Measurements from ENCODE around the gene ZP3. TPM values are rescaled to one million over a fixed set of nuclear protein-coding genes. Genes with fewer than 3 reads are reported as not detected.
"Not testable (repeated sequence)": the region's sequence is repeated elsewhere in the genome, so short reads cannot be mapped to it uniquely, and the experiment has no call there.

The ZP3 gene
- total and polyA plus RNA-seq, 4 experiments from 2014 or later = 1.9 to 6.1 (median 3.5) TPM

GRCh38 chr7:76485822-76486610, 61.3 kb downstream of the ZP3 start:
- CTCF ChIA-PET (ENCODE audit: partially characterized antibody); POLR2A ChIA-PET (ENCODE audit: partially characterized antibody); H3K9me3 ChIP-seq (ENCODE audit: control insufficient read depth in 1 of 2, low read length in 2 of 2); H3K4me1 ChIP-seq (ENCODE audit: insufficient read depth, low read length); intact Hi-C loops (cut with micrococcal nuclease); H3K4me3 ChIP-seq (ENCODE audit: low read length in 2 of 2); H3K36me3 Mint-ChIP-seq; DNase-seq; H3K4me3 Mint-ChIP-seq; H3K27ac ChIP-seq (ENCODE audit: low read depth, low read length); H3K9me3 Mint-ChIP-seq; H3K27me3 ChIP-seq (ENCODE audit: insufficient read depth, low read length); H3K4me1 Mint-ChIP-seq; H3K36me3 ChIP-seq (ENCODE audit: insufficient read depth, low read length); H3K27me3 Mint-ChIP-seq: not testable (repeated sequence)
- peak overlapping the region in 1 of 7 donors; percentile 78 for H3K27ac Mint-ChIP-seq

GRCh38 chr7:76486618-76487017, 61.9 kb downstream of the ZP3 start:
- DNase-seq = peak; percentile 26 to 50 (median 29)
- H3K27ac ChIP-seq (ENCODE audit: low read depth, low read length); H3K36me3 ChIP-seq (ENCODE audit: insufficient read depth, low read length); H3K9me3 Mint-ChIP-seq; H3K4me3 ChIP-seq (ENCODE audit: low read length in 2 of 2); H3K4me1 Mint-ChIP-seq; H3K9me3 ChIP-seq (ENCODE audit: control insufficient read depth in 1 of 2, low read length in 2 of 2); intact Hi-C loops (cut with micrococcal nuclease); POLR2A ChIA-PET (ENCODE audit: partially characterized antibody); H3K27me3 ChIP-seq (ENCODE audit: insufficient read depth, low read length); H3K27me3 Mint-ChIP-seq; H3K36me3 Mint-ChIP-seq; CTCF ChIA-PET (ENCODE audit: partially characterized antibody); H3K4me1 ChIP-seq (ENCODE audit: insufficient read depth, low read length): not testable (repeated sequence)
- peak overlapping the region in 6 of 8 donors; percentile 36 to 78 (median 64) for H3K4me3 Mint-ChIP-seq
- H3K27ac Mint-ChIP-seq = peak overlapping the region in 5 of 7 donors; percentile 77 to 88 (median 83)

GRCh38 chr7:76487969-76488368, 63.2 kb downstream of the ZP3 start:
- H3K27ac Mint-ChIP-seq; H3K9me3 Mint-ChIP-seq; DNase-seq; H3K4me3 Mint-ChIP-seq; POLR2A ChIA-PET (ENCODE audit: partially characterized antibody); H3K4me1 Mint-ChIP-seq; intact Hi-C loops (cut with micrococcal nuclease); H3K27me3 ChIP-seq (ENCODE audit: insufficient read depth, low read length); H3K36me3 ChIP-seq (ENCODE audit: insufficient read depth, low read length); H3K27ac ChIP-seq (ENCODE audit: low read depth, low read length); H3K4me1 ChIP-seq (ENCODE audit: insufficient read depth, low read length); H3K27me3 Mint-ChIP-seq; H3K4me3 ChIP-seq (ENCODE audit: low read length in 2 of 2); H3K36me3 Mint-ChIP-seq; H3K9me3 ChIP-seq (ENCODE audit: control insufficient read depth in 1 of 2, low read length in 2 of 2); CTCF ChIA-PET (ENCODE audit: partially characterized antibody): not testable (repeated sequence)

Other genes with a start within 250 kb of the ZP3 start
- gene SRRM3, start 223.1 kb upstream of the ZP3 start, total RNA-seq = not detected
- gene SRRM3, start 223.1 kb upstream of the ZP3 start, polyA plus RNA-seq = not detected
- 10 to 100 TPM; 41.9 to 43.1 TPM for gene HSPB1, start 122.3 kb upstream of the ZP3 start, total RNA-seq
- 100 to 1,000 TPM in 1 of 2 donors, 10 to 100 TPM in 1; 49.7 to 111 TPM for gene HSPB1, start 122.3 kb upstream of the ZP3 start, polyA plus RNA-seq
- gene YWHAG, start 66.0 kb upstream of the ZP3 start, total RNA-seq = 10 to 100 TPM; 51.6 to 54.3 TPM
- gene YWHAG, start 66.0 kb upstream of the ZP3 start, polyA plus RNA-seq = 1 to 10 TPM in 1 of 2 donors, under 1 TPM in 1; 0.94 to 2.4 TPM
- gene SSC4D, start 15.3 kb upstream of the ZP3 start, total RNA-seq = not detected
- gene SSC4D, start 15.3 kb upstream of the ZP3 start, polyA plus RNA-seq = under 1 TPM in 1 of 2 donors, not detected in 1; 0.31 TPM
- 10 to 100 TPM; 44.6 to 47.6 TPM for gene DTX2, start 36.8 kb downstream of the ZP3 start, total RNA-seq
- gene DTX2, start 36.8 kb downstream of the ZP3 start, polyA plus RNA-seq = 10 to 100 TPM in 1 of 2 donors, 1 to 10 TPM in 1; 4.7 to 16.2 TPM
- gene UPK3B, start 85.6 kb downstream of the ZP3 start, total RNA-seq = 1 to 10 TPM; 2.7 to 3.3 TPM
- gene UPK3B, start 85.6 kb downstream of the ZP3 start, polyA plus RNA-seq = not detected
- 1 to 10 TPM in 1 of 2 experiments, under 1 TPM in 1; 0.73 to 1.1 TPM for gene SPDYE16, start 118.3 kb downstream of the ZP3 start, total RNA-seq
- under 1 TPM in 1 of 2 donors, not detected in 1; 0.21 TPM for gene SPDYE16, start 118.3 kb downstream of the ZP3 start, polyA plus RNA-seq
- 10 to 100 TPM; 20.4 to 21.6 TPM for gene POMZP3, start 202.3 kb downstream of the ZP3 start, total RNA-seq
- gene POMZP3, start 202.3 kb downstream of the ZP3 start, polyA plus RNA-seq = 1 to 10 TPM; 3.2 to 9.6 TPM

All from CD4-positive, alpha-beta memory T cell (primary cell).